PC-3 (cell line): Measurements from ENCODE around the gene TTF2.

Source experiments
- EZH2 ChIP-seq: fragments of 300-600 bp; sonication (generic); IDR thresholded peaks from one replicate; pipeline ENCODE4 v1.6.1; 2017; ENCODE audit warnings: antibody characterized with exemption, mild to moderate bottlenecking, low read length; ENCODE audit not compliant: unreplicated experiment
- TF ChIP-seq, protein P1 (sequence below): fragments of 300-600 bp; sonication (generic); conservative IDR thresholded peaks from 2 replicates; pipeline ENCODE4 v1.5.1; 2017; ENCODE audit warnings: antibody characterized with exemption, low read depth, mild to moderate bottlenecking, low read length

DNA sequence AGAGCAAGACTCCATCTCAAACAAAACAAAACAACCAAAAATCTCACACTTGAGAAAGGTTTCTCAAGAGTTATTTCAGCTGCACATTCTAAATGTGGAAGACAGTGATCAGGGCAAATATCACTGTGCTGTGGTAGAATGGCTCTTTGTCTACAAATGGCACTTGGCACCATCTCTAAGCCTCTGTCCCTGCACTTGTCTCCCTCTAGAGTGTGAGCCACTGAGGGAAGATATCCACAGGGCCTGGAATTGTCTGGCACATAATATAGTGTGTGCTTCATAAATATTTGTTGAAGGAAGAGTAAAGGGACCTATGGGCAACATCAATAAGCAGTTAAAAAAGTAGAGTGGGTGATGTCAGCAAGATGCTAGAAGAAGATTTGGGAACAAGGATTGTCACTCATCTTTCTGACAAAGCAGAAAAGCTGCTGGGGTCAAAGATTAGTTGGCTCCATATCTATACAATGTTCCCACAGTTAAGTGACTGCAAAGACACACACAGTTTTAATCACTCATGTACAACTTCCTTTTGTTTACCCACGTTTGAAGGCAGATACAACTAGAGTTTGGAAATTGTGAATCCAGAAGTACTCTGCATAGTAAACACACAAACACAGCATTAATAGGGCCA, 39.5 kb upstream of the TTF2 start:
- TF ChIP-seq, protein P1, sequence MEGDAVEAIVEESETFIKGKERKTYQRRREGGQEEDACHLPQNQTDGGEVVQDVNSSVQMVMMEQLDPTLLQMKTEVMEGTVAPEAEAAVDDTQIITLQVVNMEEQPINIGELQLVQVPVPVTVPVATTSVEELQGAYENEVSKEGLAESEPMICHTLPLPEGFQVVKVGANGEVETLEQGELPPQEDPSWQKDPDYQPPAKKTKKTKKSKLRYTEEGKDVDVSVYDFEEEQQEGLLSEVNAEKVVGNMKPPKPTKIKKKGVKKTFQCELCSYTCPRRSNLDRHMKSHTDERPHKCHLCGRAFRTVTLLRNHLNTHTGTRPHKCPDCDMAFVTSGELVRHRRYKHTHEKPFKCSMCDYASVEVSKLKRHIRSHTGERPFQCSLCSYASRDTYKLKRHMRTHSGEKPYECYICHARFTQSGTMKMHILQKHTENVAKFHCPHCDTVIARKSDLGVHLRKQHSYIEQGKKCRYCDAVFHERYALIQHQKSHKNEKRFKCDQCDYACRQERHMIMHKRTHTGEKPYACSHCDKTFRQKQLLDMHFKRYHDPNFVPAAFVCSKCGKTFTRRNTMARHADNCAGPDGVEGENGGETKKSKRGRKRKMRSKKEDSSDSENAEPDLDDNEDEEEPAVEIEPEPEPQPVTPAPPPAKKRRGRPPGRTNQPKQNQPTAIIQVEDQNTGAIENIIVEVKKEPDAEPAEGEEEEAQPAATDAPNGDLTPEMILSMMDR, result no peak
- no peak for TF ChIP-seq EZH2
